Naive thymus-derived CD4-positive, alpha-beta T cell (primary cell): ENCODE data around the gene SGCA. TPM values are rescaled to one million over a fixed set of nuclear protein-coding genes. Genes with fewer than 3 reads are reported as not detected.

Experiments used
- ATAC-seq: fragments of 150-1000 bp; cut with Tn5 transposase; 2 replicates; pipeline ENCODE4 v1.10.0; 2021; ENCODE audit warnings: mild to moderate bottlenecking, moderate library complexity
- CTCF ChIA-PET: fragments of 350-600 bp; sonication (Branson Sonifier 250); formaldehyde crosslinking; loops from one replicate; lab custom pipeline; 2021; ENCODE audit warnings: antibody characterized with exemption; lab: Charles Lee
- POLR2A ChIA-PET: fragments of 350-600 bp; sonication (Branson Sonifier 250); formaldehyde crosslinking; loops from one replicate; lab custom pipeline; 2021; ENCODE audit warnings: antibody characterized with exemption, inconsistent platforms; lab: Charles Lee
- DNase-seq, 9 donors: peaks; one replicate each; pipeline versions ENCODE4 v3.0.0 to v3.0.0-alpha.2; 2020 to 2022; ENCODE audit warnings: mixed read lengths in 1 of 9
- H3K27ac ChIP-seq: one replicate; pipeline ENCODE4 v1.7.0; 2013; ENCODE audit warnings: mild to moderate bottlenecking, low read depth, low read length, moderate library complexity
- H3K27me3 ChIP-seq, 2 donors: one replicate each; pipeline ENCODE4 v1.7.0; 2013; ENCODE audit warnings: low read length in 2 of 2, mild to moderate bottlenecking in 2 of 2, moderate library complexity in 2 of 2; ENCODE audit not compliant: control insufficient read depth in 2 of 2, insufficient read depth in 2 of 2
- H3K36me3 ChIP-seq, 3 experiments: 1 replicate in 2 of 3; 2 replicates in 1 of 3; pipeline ENCODE4 v1.7.0; 2013; ENCODE audit warnings: low read length in 3 of 3, mild to moderate bottlenecking in 3 of 3, moderate library complexity in 1 of 3; ENCODE audit not compliant: insufficient read depth in 3 of 3, control insufficient read depth in 2 of 3
- H3K4me1 ChIP-seq, 2 donors: one replicate each; pipeline ENCODE4 v1.7.0; 2013; ENCODE audit warnings: low read length in 2 of 2, mild to moderate bottlenecking in 2 of 2, moderate library complexity in 1 of 2; ENCODE audit not compliant: control insufficient read depth in 2 of 2, insufficient read depth in 2 of 2
- H3K4me3 ChIP-seq: 2 replicates; pipeline ENCODE4 v1.7.0; 2013; ENCODE audit warnings: mild to moderate bottlenecking, low read length
- H3K9me3 ChIP-seq, 3 experiments: 1 replicate in 2 of 3; 2 replicates in 1 of 3; pipeline ENCODE4 v1.7.0; 2013; ENCODE audit warnings: low read length in 3 of 3; ENCODE audit not compliant: control insufficient read depth in 2 of 3
- H3K27ac Mint-ChIP-seq, 9 donors: one replicate each; pipeline ENCODE4 v1.8.0; 2020 to 2022; ENCODE audit warnings: mixed read lengths in 9 of 9, mild to moderate bottlenecking in 8 of 9, moderate library complexity in 5 of 9, inconsistent platforms in 2 of 9
- H3K27me3 Mint-ChIP-seq, 5 donors: one replicate each; pipeline ENCODE4 v1.8.0; 2021 to 2022; ENCODE audit warnings: mixed read lengths in 5 of 5, mild to moderate bottlenecking in 1 of 5
- H3K36me3 Mint-ChIP-seq, 5 donors: one replicate each; pipeline ENCODE4 v1.8.0; 2020 to 2022; ENCODE audit warnings: mixed read lengths in 5 of 5, mild to moderate bottlenecking in 3 of 5, inconsistent platforms in 1 of 5
- H3K4me1 Mint-ChIP-seq, 7 donors: one replicate each; pipeline ENCODE4 v1.8.0; 2020 to 2022; ENCODE audit warnings: mixed read lengths in 7 of 7, mild to moderate bottlenecking in 3 of 7, inconsistent platforms in 1 of 7
- H3K4me3 Mint-ChIP-seq, 10 donors: one replicate each; pipeline ENCODE4 v1.8.0; 2020 to 2022; ENCODE audit warnings: mild to moderate bottlenecking in 10 of 10, mixed read lengths in 10 of 10, moderate library complexity in 6 of 10, inconsistent platforms in 2 of 10
- H3K9me3 Mint-ChIP-seq, 11 donors: one replicate each; pipeline ENCODE4 v1.8.0; 2020 to 2022; ENCODE audit warnings: mixed read lengths in 11 of 11, mild to moderate bottlenecking in 4 of 11, inconsistent platforms in 1 of 11, moderate library complexity in 1 of 11
- intact Hi-C, 2 donors: fragments of 100-400 bp; cut with micrococcal nuclease; formaldehyde crosslinking; loops; one replicate each; pipeline ENCODE4 v1.15.1; 2023
- polyA plus RNA-seq, 2 donors: library from polyadenylated mRNA; unstranded; fragments of 300-500 nt; fragmentation: Illumina TruSeq; gene quantifications; one replicate each; pipeline ENCODE4 v1.2.3, GENCODE V29; 2021
- total RNA-seq, 6 experiments: library from RNA in 5 of 6; stranded (reverse) in 5 of 6; gene quantifications; 1 replicate in 5 of 6; 2 replicates in 1 of 6; pipeline ENCODE4 v1.2.3 and lab custom pipeline; 2021 to 2026

Gene SGCA
- total and polyA plus RNA-seq, 7 experiments from 2014 or later: 0.69 TPM; not detected in 6

GRCh38 chr17:50168319-50168718, 2.5 kb downstream of the SGCA start:
- Mint-ChIP-seq H3K36me3 (no peaks in the 10 kb centered on the region), H3K27me3 (no peaks in the 10 kb centered on the region), H3K4me3 (peak overlapping the region in 6 of 10 donors; percentile 42 to 78 (median 64)), H3K4me1 (peaks cover 14 to 20% (median 16%) of the 10 kb centered on the region in 7 donors), H3K9me3 (peaks cover 0 to 5% (median 0%) of the 10 kb centered on the region in 11 donors), H3K27ac (peak overlapping the region in 7 of 9 donors; percentile 24 to 93 (median 79))
- Histone ChIP-seq H3K9me3 (no peaks in the 10 kb centered on the region), H3K4me3 (no peak overlapping the region), H3K27ac (peak overlapping the region; percentile 38), H3K36me3 (no peaks in the 10 kb centered on the region), H3K27me3 (no peaks in the 10 kb centered on the region), H3K4me1 (peaks cover 9 to 10% of the 10 kb centered on the region in 2 donors)
- DNase-seq: no peak
- no peak for ATAC-seq
- intact Hi-C loops: no loop called here
- ChIA-PET CTCF (interaction anchor here (1.2 to 2.3 kb wide), 4 partner anchors 27 to 44 kb away, joined by 3 to 16 read pairs (median 4); no protein-coding TSS in a partner anchor), POLR2A (interaction anchor here (0.6 to 0.8 kb wide), 2 partner anchors 16 to 20 kb away, joined by 3 read pairs; no protein-coding TSS in a partner anchor)

GRCh38 chr17:50169121-50169764, 3.4 kb downstream of the SGCA start:
- Histone ChIP-seq H3K36me3 (no peaks in the 10 kb centered on the region), H3K4me1 (peaks cover 9 to 10% of the 10 kb centered on the region in 2 donors), H3K27ac (peak overlapping the region; percentile 38), H3K9me3 (no peaks in the 10 kb centered on the region), H3K4me3 (peak overlapping the region; percentile 52), H3K27me3 (no peaks in the 10 kb centered on the region)
- Mint-ChIP-seq H3K4me3 (peak overlapping the region; percentile 42 to 78 (median 62)), H3K4me1 (peaks cover 11 to 14% (median 12%) of the 10 kb centered on the region in 7 donors), H3K9me3 (peaks cover 0 to 5% (median 0%) of the 10 kb centered on the region in 11 donors), H3K27me3 (no peaks in the 10 kb centered on the region), H3K27ac (peak overlapping the region; percentile 24 to 93 (median 79)), H3K36me3 (no peaks in the 10 kb centered on the region)
- CTCF ChIA-PET: interaction anchor here (0.5 to 2.3 kb wide), 21 partner anchors 8 to 954 kb away, joined by 3 to 16 read pairs (median 4); partner anchors contain the start of genes PPP1R9B and TMEM92
- POLR2A ChIA-PET: interaction anchor here (0.6 kb wide), 2 partner anchors 9 to 155 kb away, joined by 3 read pairs; no protein-coding TSS in a partner anchor
- ATAC-seq (peak; percentile 93), DNase-seq (peak; percentile 50 to 78 (median 71))
- intact Hi-C loops: loop anchor here (1.0 kb wide), 3 partner anchors 29 to 128 kb away; no protein-coding TSS in a partner anchor

GRCh38 chr17:50169881-50170459, 4.2 kb downstream of the SGCA start:
- no peak for ATAC-seq
- Mint-ChIP-seq H3K36me3 (no peaks in the 10 kb centered on the region), H3K27ac (peak overlapping the region in 5 of 9 donors; percentile 14 to 93 (median 80)), H3K9me3 (peaks cover 0 to 5% (median 0%) of the 10 kb centered on the region in 11 donors), H3K27me3 (no peaks in the 10 kb centered on the region), H3K4me1 (peaks cover 11 to 14% (median 12%) of the 10 kb centered on the region in 7 donors), H3K4me3 (peak overlapping the region in 1 of 10 donors; percentile 78)
- POLR2A ChIA-PET: interaction anchor here (0.6 kb wide), 1 partner anchor 156 kb away, joined by 3 read pairs; no protein-coding TSS in a partner anchor
- Histone ChIP-seq H3K9me3 (no peaks in the 10 kb centered on the region), H3K27ac (no peak overlapping the region), H3K4me1 (peaks cover 9 to 10% of the 10 kb centered on the region in 2 donors), H3K36me3 (no peaks in the 10 kb centered on the region), H3K4me3 (no peak overlapping the region), H3K27me3 (no peaks in the 10 kb centered on the region)
- intact Hi-C loops: loop anchor here (1.0 kb wide), 3 partner anchors 28 to 127 kb away; no protein-coding TSS in a partner anchor
- CTCF ChIA-PET: interaction anchor here (0.6 to 2.3 kb wide), 18 partner anchors 8 to 194 kb away, joined by 3 to 16 read pairs (median 4); partner anchors contain the start of genes PPP1R9B and TMEM92
- no peak for DNase-seq

GRCh38 chr17:50170662-50171370, 5.0 kb downstream of the SGCA start:
- no peaks in the 10 kb centered on the region for H3K36me3 Mint-ChIP-seq
- peaks cover 0 to 3% (median 0%) of the 10 kb centered on the region in 11 donors for H3K9me3 Mint-ChIP-seq
- intact Hi-C loops: no loop called here
- H3K27me3 Mint-ChIP-seq: no peaks in the 10 kb centered on the region
- ChIA-PET CTCF (interaction anchor here (1.0 to 2.1 kb wide), 4 partner anchors 9 to 127 kb away, joined by 3 to 7 read pairs (median 4); no protein-coding TSS in a partner anchor), POLR2A (interaction anchor here (1.0 kb wide), 1 partner anchor 8 kb away, joined by 4 read pairs; no protein-coding TSS in a partner anchor)
- Histone ChIP-seq H3K27ac (no peak overlapping the region), H3K9me3 (no peaks in the 10 kb centered on the region), H3K4me3 (no peak overlapping the region), H3K4me1 (peaks cover 9 to 10% of the 10 kb centered on the region in 2 donors), H3K27me3 (no peaks in the 10 kb centered on the region), H3K36me3 (no peaks in the 10 kb centered on the region)
- ATAC-seq: no peak
- no peak for DNase-seq
- peak overlapping the region in 1 of 9 donors; percentile 46 for H3K27ac Mint-ChIP-seq
- no peak overlapping the region for H3K4me3 Mint-ChIP-seq
- H3K4me1 Mint-ChIP-seq: peaks cover 11 to 14% (median 12%) of the 10 kb centered on the region in 7 donors

GRCh38 chr17:50171371-50172071, 5.7 kb downstream of the SGCA start:
- POLR2A ChIA-PET: interaction anchor here (1.0 kb wide), 1 partner anchor 9 kb away, joined by 4 read pairs; no protein-coding TSS in a partner anchor
- CTCF ChIA-PET: interaction anchor here (1.0 to 1.2 kb wide), 2 partner anchors 10 to 77 kb away, joined by 3 read pairs; no protein-coding TSS in a partner anchor
- H3K9me3 Mint-ChIP-seq: peaks cover 0 to 3% (median 0%) of the 10 kb centered on the region in 11 donors
- no peaks in the 10 kb centered on the region for H3K27me3 ChIP-seq
- no peak overlapping the region for H3K4me3 ChIP-seq
- no peak overlapping the region for H3K27ac Mint-ChIP-seq
- no peaks in the 10 kb centered on the region for H3K27me3 Mint-ChIP-seq
- H3K4me1 Mint-ChIP-seq: peaks cover 11 to 14% (median 12%) of the 10 kb centered on the region in 7 donors
- no peaks in the 10 kb centered on the region for H3K36me3 ChIP-seq
- ATAC-seq: no peak
- H3K4me1 ChIP-seq: peaks cover 9 to 10% of the 10 kb centered on the region in 2 donors
- no peak for DNase-seq
- no peak overlapping the region for H3K4me3 Mint-ChIP-seq
- H3K9me3 ChIP-seq: no peaks in the 10 kb centered on the region
- intact Hi-C loops: no loop called here
- no peak overlapping the region for H3K27ac ChIP-seq
- no peaks in the 10 kb centered on the region for H3K36me3 Mint-ChIP-seq
